DMS153 treated with DMSO at 0.1 percent for 48 hours (cell line): ENCODE results near the gene BTBD2.

Experiments used
- DNase-seq: peaks from one replicate; lab custom pipeline; 2025; ENCODE audit not compliant: unreplicated experiment; lab: John Stamatoyannopoulos, UW

Gene BTBD2

GRCh38 chr19:2050991-2051772 is 35.7 kb upstream of the BTBD2 start, which contains the start of gene MKNK2:
Gene MKNK2, minus strand, starts transcription at chr19:2051244. Its CDS starts 393 bp downstream, at chr19:2050851.
- DNase-seq, result peak; percentile 42

GRCh38 chr19:2050349-2050990 is 35.0 kb upstream of the BTBD2 start:
- DNase-seq, result no peak

GRCh38 chr19:2049741-2050348 is 34.3 kb upstream of the BTBD2 start:
- DNase-seq, result no peak

GRCh38 chr19:2048959-2049740 is 33.6 kb upstream of the BTBD2 start:
- no peak for DNase-seq

- no peak for DNase-seq
Measured at GRCh38 chr19:2048104-2048958, 32.8 kb upstream of the BTBD2 start.

- no peak for DNase-seq
Measured at GRCh38 chr19:2047449-2048103, 32.1 kb upstream of the BTBD2 start.

GRCh38 chr19:2047076-2047448 is 31.5 kb upstream of the BTBD2 start:
- no peak for DNase-seq

- DNase-seq, result no peak
Measured at GRCh38 chr19:2046046-2046907, 30.8 kb upstream of the BTBD2 start.

GRCh38 chr19:2045501-2046045 is 30.1 kb upstream of the BTBD2 start:
- DNase-seq, result no peak

GRCh38 chr19:2044709-2045500 is 29.4 kb upstream of the BTBD2 start:
- DNase-seq, result no peak

GRCh38 chr19:2043961-2044708 is 28.6 kb upstream of the BTBD2 start:
- no peak for DNase-seq

GRCh38 chr19:2043251-2043641 is 27.7 kb upstream of the BTBD2 start:
- DNase-seq, result no peak

- no peak for DNase-seq
Measured at GRCh38 chr19:2042485-2043250, 27.2 kb upstream of the BTBD2 start.

GRCh38 chr19:2041683-2042484 is 26.4 kb upstream of the BTBD2 start:
- DNase-seq, result peak; percentile 63

- no peak for DNase-seq
Measured at GRCh38 chr19:2041433-2041682, 25.8 kb upstream of the BTBD2 start.
